ENCODE data around the gene ARHGAP10.

ARHGAP10 gene

GRCh38 chr4:147755561-147756295 lies 23.8 kb downstream of the ARHGAP10 start:
- Histone ChIP-seq H3K27ac (replicated peaks; ENCODE audit: low read length) (no peak overlapping the region), H3K79me1 (ENCODE audit: low read depth, low read length) (no peaks in the 10 kb centered on the region), H2BK12ac (ENCODE audit: low read length) (no peak overlapping the region), H3K27me3 (ENCODE audit: control insufficient read depth in 3 of 3, insufficient read depth in 3 of 3, low read depth in 1 of 3, low read length in 3 of 3) (no peaks in the 10 kb centered on the region), H3K4me2 (ENCODE audit: insufficient read depth, low read length, poor library complexity, severe bottlenecking) (no peak overlapping the region), H3K4me1 (ENCODE audit: control insufficient read depth in 2 of 2, insufficient read depth in 1 of 2, low read depth in 1 of 2, low read length in 2 of 2) (peaks cover 0 to 5% of the 10 kb centered on the region in 2 donors), H3K4me3 (ENCODE audit: low read length in 2 of 2) (no peak overlapping the region), H3K9me3 (replicated peaks in 1 of 2; ENCODE audit: control insufficient read depth in 2 of 2, insufficient read depth in 1 of 2, low read depth in 1 of 2, low read length in 2 of 2) (no peaks in the 10 kb centered on the region), H2BK15ac (ENCODE audit: low read length) (no peak overlapping the region), H3K14ac (ENCODE audit: low read length) (no peak overlapping the region), H3K36me3 (replicated peaks in 1 of 2; ENCODE audit: control insufficient read depth in 2 of 2, insufficient read depth in 2 of 2, low read length in 2 of 2) (no peaks in the 10 kb centered on the region), H4K91ac (ENCODE audit: low read depth, low read length, poor library complexity) (no peak overlapping the region), H3K18ac (ENCODE audit: low read length) (no peak overlapping the region), H2AK5ac (ENCODE audit: low read depth, low read length) (no peak overlapping the region), H2AFZ (ENCODE audit: low read length) (no peak overlapping the region), H2BK5ac (ENCODE audit: low read length) (no peak overlapping the region), H3K4ac (ENCODE audit: low read length) (no peak overlapping the region), H2BK120ac (ENCODE audit: low read depth, low read length) (no peak overlapping the region), H3K9ac (ENCODE audit: low read depth, low read length, poor library complexity) (no peak overlapping the region), H3K23ac (ENCODE audit: low read depth, low read length, poor library complexity) (no peak overlapping the region), H4K8ac (ENCODE audit: low read depth, low read length) (no peak overlapping the region)
- no peak for DNase-seq (ENCODE audit: low spot score)
- no CpG with 5 or more reads among the region's 3 CpGs for WGBS, 2 donors (ENCODE audit: extremely low coverage in 2 of 2, insufficient read length in 2 of 2, insufficient replicate concordance in 1 of 2)

GRCh38 chr4:147756417-147756816 lies 24.5 kb downstream of the ARHGAP10 start:
- H2BK5ac ChIP-seq (ENCODE audit: low read length), result no peak overlapping the region
- H3K18ac ChIP-seq (ENCODE audit: low read length), result no peak overlapping the region
- no peak overlapping the region for H3K4me2 ChIP-seq (ENCODE audit: insufficient read depth, low read length, poor library complexity, severe bottlenecking)
- no peak overlapping the region for H3K9ac ChIP-seq (ENCODE audit: low read depth, low read length, poor library complexity)
- H3K27ac ChIP-seq (replicated peaks; ENCODE audit: low read length), result no peak overlapping the region
- no peaks in the 10 kb centered on the region for H3K27me3 ChIP-seq (ENCODE audit: control insufficient read depth in 3 of 3, insufficient read depth in 3 of 3, low read depth in 1 of 3, low read length in 3 of 3)
- no peak overlapping the region for H3K14ac ChIP-seq (ENCODE audit: low read length)
- DNase-seq (ENCODE audit: low spot score), result no peak
- H2BK120ac ChIP-seq (ENCODE audit: low read depth, low read length), result no peak overlapping the region
- H3K4me1 ChIP-seq (ENCODE audit: control insufficient read depth in 2 of 2, insufficient read depth in 1 of 2, low read depth in 1 of 2, low read length in 2 of 2), result peaks cover 0 to 5% of the 10 kb centered on the region in 2 donors
- H3K23ac ChIP-seq (ENCODE audit: low read depth, low read length, poor library complexity), result no peak overlapping the region
- no CpG with 5 or more reads among the region's 1 CpG for WGBS, 2 donors (ENCODE audit: extremely low coverage in 2 of 2, insufficient read length in 2 of 2, insufficient replicate concordance in 1 of 2)
- H3K36me3 ChIP-seq (replicated peaks in 1 of 2; ENCODE audit: control insufficient read depth in 2 of 2, insufficient read depth in 2 of 2, low read length in 2 of 2), result no peaks in the 10 kb centered on the region
- no peaks in the 10 kb centered on the region for H3K79me1 ChIP-seq (ENCODE audit: low read depth, low read length)
- H3K4me3 ChIP-seq (ENCODE audit: low read length in 2 of 2), result no peak overlapping the region
- H2AFZ ChIP-seq (ENCODE audit: low read length), result no peak overlapping the region
- no peak overlapping the region for H4K91ac ChIP-seq (ENCODE audit: low read depth, low read length, poor library complexity)
- H2AK5ac ChIP-seq (ENCODE audit: low read depth, low read length), result no peak overlapping the region
- H4K8ac ChIP-seq (ENCODE audit: low read depth, low read length), result no peak overlapping the region
- H3K4ac ChIP-seq (ENCODE audit: low read length), result no peak overlapping the region
- H2BK15ac ChIP-seq (ENCODE audit: low read length), result no peak overlapping the region
- no peaks in the 10 kb centered on the region for H3K9me3 ChIP-seq (replicated peaks in 1 of 2; ENCODE audit: control insufficient read depth in 2 of 2, insufficient read depth in 1 of 2, low read depth in 1 of 2, low read length in 2 of 2)
- no peak overlapping the region for H2BK12ac ChIP-seq (ENCODE audit: low read length)

DNA sequence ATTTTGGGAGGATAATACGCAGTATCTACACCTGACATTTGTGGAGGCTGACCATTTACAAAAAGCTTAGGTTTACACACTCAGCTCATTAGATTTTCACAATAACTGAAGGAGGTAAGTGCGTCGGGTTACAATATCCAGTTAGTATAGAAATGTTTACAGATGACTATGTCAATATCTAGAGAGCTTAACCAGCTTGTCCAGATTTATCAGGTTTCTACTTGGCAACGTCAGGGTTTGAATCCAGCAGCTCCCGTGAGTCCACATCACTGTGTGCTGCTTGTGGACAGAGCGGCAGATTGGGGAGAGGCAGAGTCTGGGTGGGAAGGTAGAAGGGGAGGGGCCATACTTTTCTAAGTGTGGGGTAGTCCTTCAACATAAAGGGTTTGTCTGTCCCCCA lies 28.3 kb downstream of the ARHGAP10 start:
- Histone ChIP-seq H2AK5ac (ENCODE audit: low read depth, low read length) (no peak overlapping the region), H3K9me3 (replicated peaks in 1 of 2; ENCODE audit: control insufficient read depth in 2 of 2, insufficient read depth in 1 of 2, low read depth in 1 of 2, low read length in 2 of 2) (no peaks in the 10 kb centered on the region), H3K4me3 (ENCODE audit: low read length in 2 of 2) (no peak overlapping the region), H3K9ac (ENCODE audit: low read depth, low read length, poor library complexity) (no peak overlapping the region), H2BK12ac (ENCODE audit: low read length) (no peak overlapping the region), H3K36me3 (replicated peaks in 1 of 2; ENCODE audit: control insufficient read depth in 2 of 2, insufficient read depth in 2 of 2, low read length in 2 of 2) (no peaks in the 10 kb centered on the region), H3K4me1 (ENCODE audit: control insufficient read depth in 2 of 2, insufficient read depth in 1 of 2, low read depth in 1 of 2, low read length in 2 of 2) (no peaks in the 10 kb centered on the region), H2BK15ac (ENCODE audit: low read length) (no peak overlapping the region), H3K23ac (ENCODE audit: low read depth, low read length, poor library complexity) (no peak overlapping the region), H3K4me2 (ENCODE audit: insufficient read depth, low read length, poor library complexity, severe bottlenecking) (no peak overlapping the region), H4K91ac (ENCODE audit: low read depth, low read length, poor library complexity) (no peak overlapping the region), H3K27me3 (ENCODE audit: control insufficient read depth in 3 of 3, insufficient read depth in 3 of 3, low read depth in 1 of 3, low read length in 3 of 3) (no peaks in the 10 kb centered on the region), H3K27ac (replicated peaks; ENCODE audit: low read length) (no peak overlapping the region), H3K4ac (ENCODE audit: low read length) (no peak overlapping the region), H3K18ac (ENCODE audit: low read length) (no peak overlapping the region), H2AFZ (ENCODE audit: low read length) (no peak overlapping the region), H2BK120ac (ENCODE audit: low read depth, low read length) (no peak overlapping the region), H3K79me1 (ENCODE audit: low read depth, low read length) (no peaks in the 10 kb centered on the region), H4K8ac (ENCODE audit: low read depth, low read length) (no peak overlapping the region), H2BK5ac (ENCODE audit: low read length) (no peak overlapping the region), H3K14ac (ENCODE audit: low read length) (no peak overlapping the region)
- no CpG with 5 or more reads among the region's 6 CpGs for WGBS, 2 donors (ENCODE audit: extremely low coverage in 2 of 2, insufficient read length in 2 of 2, insufficient replicate concordance in 1 of 2)
- DNase-seq (ENCODE audit: low spot score), result no peak

DNA sequence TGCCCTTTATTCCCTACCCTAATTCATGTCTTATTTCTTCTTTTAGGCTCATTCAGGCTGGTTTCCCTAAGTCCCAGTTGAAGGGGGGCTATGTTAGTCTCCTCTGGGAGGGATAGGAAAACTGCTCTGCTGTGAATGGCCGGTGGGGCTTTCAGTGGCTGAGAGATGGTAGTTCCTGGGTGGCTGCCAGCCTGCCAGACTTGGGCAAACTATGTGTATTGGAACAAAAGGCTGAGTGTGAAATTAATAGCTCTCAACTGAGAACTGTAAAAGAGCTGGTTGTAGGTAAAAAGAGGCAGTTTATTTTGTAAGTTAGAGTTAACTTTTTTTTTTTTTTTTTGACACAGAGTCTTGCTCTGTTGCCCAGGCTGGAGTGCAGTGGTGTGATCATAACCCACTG lies 28.8 kb downstream of the ARHGAP10 start:
- Histone ChIP-seq H4K91ac (ENCODE audit: low read depth, low read length, poor library complexity) (no peak overlapping the region), H3K18ac (ENCODE audit: low read length) (no peak overlapping the region), H3K36me3 (replicated peaks in 1 of 2; ENCODE audit: control insufficient read depth in 2 of 2, insufficient read depth in 2 of 2, low read length in 2 of 2) (no peaks in the 10 kb centered on the region), H3K4me1 (ENCODE audit: control insufficient read depth in 2 of 2, insufficient read depth in 1 of 2, low read depth in 1 of 2, low read length in 2 of 2) (no peaks in the 10 kb centered on the region), H3K27ac (replicated peaks; ENCODE audit: low read length) (no peak overlapping the region), H4K8ac (ENCODE audit: low read depth, low read length) (no peak overlapping the region), H2BK5ac (ENCODE audit: low read length) (no peak overlapping the region), H3K4ac (ENCODE audit: low read length) (no peak overlapping the region), H3K4me2 (ENCODE audit: insufficient read depth, low read length, poor library complexity, severe bottlenecking) (no peak overlapping the region), H3K9me3 (replicated peaks in 1 of 2; ENCODE audit: control insufficient read depth in 2 of 2, insufficient read depth in 1 of 2, low read depth in 1 of 2, low read length in 2 of 2) (no peaks in the 10 kb centered on the region), H2AK5ac (ENCODE audit: low read depth, low read length) (no peak overlapping the region), H2AFZ (ENCODE audit: low read length) (no peak overlapping the region), H3K9ac (ENCODE audit: low read depth, low read length, poor library complexity) (no peak overlapping the region), H3K27me3 (ENCODE audit: control insufficient read depth in 3 of 3, insufficient read depth in 3 of 3, low read depth in 1 of 3, low read length in 3 of 3) (no peaks in the 10 kb centered on the region), H3K14ac (ENCODE audit: low read length) (no peak overlapping the region), H3K79me1 (ENCODE audit: low read depth, low read length) (no peaks in the 10 kb centered on the region), H3K4me3 (ENCODE audit: low read length in 2 of 2) (no peak overlapping the region), H2BK120ac (ENCODE audit: low read depth, low read length) (no peak overlapping the region), H3K23ac (ENCODE audit: low read depth, low read length, poor library complexity) (no peak overlapping the region), H2BK12ac (ENCODE audit: low read length) (no peak overlapping the region), H2BK15ac (ENCODE audit: low read length) (no peak overlapping the region)
- WGBS, 2 donors (ENCODE audit: extremely low coverage in 2 of 2, insufficient read length in 2 of 2, insufficient replicate concordance in 1 of 2), result no CpG with 5 or more reads among the region's 1 CpG
- DNase-seq (ENCODE audit: low spot score), result no peak
